Right atrium auricular region (tissue), 2 donors: ENCODE data around the gene DENND4A. TPM values are rescaled to one million over a fixed set of nuclear protein-coding genes. Genes with fewer than 3 reads are reported as not detected.
"Not testable (repeated sequence)": the region's sequence is repeated elsewhere in the genome, so short reads cannot be mapped to it uniquely, and the experiment has no call there.

Experiments used
- DNase-seq: peaks from one replicate; pipeline ENCODE4 v3.0.0-alpha.2; 2019; ENCODE audit warnings: low spot score
- H3K27ac ChIP-seq, 2 donors: fragments of 200-600 bp; sonication (generic); 1 replicate in 1 of 2; 2 replicates in 1 of 2; pipeline ENCODE4 v1.5.1; 2016 to 2019
- H3K27me3 ChIP-seq, 2 donors: fragments of 200-600 bp; sonication (generic); one replicate each; pipeline versions ENCODE4 v1.5.1 to v1.6.0; 2017 to 2019
- H3K36me3 ChIP-seq: fragments of 200-600 bp; sonication (generic); one replicate; pipeline ENCODE4 v1.5.1; 2016
- H3K4me1 ChIP-seq, 2 donors: fragments of 200-600 bp; sonication (generic); one replicate each; pipeline versions ENCODE4 v1.5.1 to v1.6.0; 2017 to 2019
- H3K4me3 ChIP-seq, 2 donors: fragments of 200-600 bp; sonication (generic); 1 replicate in 1 of 2; 2 replicates in 1 of 2; pipeline ENCODE4 v1.5.1; 2017 to 2019; ENCODE audit warnings: mild to moderate bottlenecking in 1 of 2, moderate library complexity in 1 of 2
- H3K9me3 ChIP-seq, 2 donors: fragments of 200-600 bp; sonication (generic); one replicate each; pipeline ENCODE4 v1.5.1; 2019
- total RNA-seq, 2 donors: library from RNA; depleted of rRNA; stranded (reverse); fragments of >200 nt; gene quantifications; one replicate each; pipeline ENCODE4 v1.1.0, GENCODE V29; 2016
- TF ChIP-seq, protein P1 (sequence below), 2 donors: fragments of 200-600 bp; sonication (generic); IDR thresholded peaks; one replicate each; pipeline ENCODE4 v1.5.1; 2019; ENCODE audit warnings: antibody characterized with exemption in 2 of 2

DENND4A gene
- total RNA-seq, 2 donors from 2014 or later, result 15.2 to 19.4 TPM

DNA sequence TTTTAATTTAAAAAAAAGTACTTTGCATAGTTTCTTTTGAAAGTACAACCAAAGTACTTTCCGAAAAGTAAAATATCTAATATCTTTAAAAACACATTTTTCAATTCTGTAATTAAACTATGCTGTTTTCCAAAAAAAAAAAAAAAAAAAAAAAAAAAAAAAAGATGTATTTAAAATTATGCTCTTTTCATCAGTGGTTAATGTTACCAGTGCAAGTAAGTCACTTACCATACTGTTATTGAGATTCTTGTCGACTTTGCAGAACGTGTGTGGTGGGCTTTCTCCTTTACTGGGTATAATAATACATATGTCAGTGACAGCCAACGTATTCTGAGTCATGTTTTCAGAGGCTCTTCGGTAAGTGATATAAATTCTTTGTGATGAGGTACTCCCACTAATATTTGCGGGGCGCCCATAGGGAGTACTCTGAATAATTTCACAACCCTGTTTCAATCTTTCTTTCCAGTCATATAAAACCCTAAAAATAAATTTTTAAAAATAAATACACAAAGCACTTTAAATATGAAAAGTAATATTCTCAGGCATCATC, 39.9 kb downstream of the DENND4A start:
- H3K27ac ChIP-seq, result no peak overlapping the region
- no peaks in the 10 kb centered on the region for H3K36me3 ChIP-seq
- TF ChIP-seq, protein P1, sequence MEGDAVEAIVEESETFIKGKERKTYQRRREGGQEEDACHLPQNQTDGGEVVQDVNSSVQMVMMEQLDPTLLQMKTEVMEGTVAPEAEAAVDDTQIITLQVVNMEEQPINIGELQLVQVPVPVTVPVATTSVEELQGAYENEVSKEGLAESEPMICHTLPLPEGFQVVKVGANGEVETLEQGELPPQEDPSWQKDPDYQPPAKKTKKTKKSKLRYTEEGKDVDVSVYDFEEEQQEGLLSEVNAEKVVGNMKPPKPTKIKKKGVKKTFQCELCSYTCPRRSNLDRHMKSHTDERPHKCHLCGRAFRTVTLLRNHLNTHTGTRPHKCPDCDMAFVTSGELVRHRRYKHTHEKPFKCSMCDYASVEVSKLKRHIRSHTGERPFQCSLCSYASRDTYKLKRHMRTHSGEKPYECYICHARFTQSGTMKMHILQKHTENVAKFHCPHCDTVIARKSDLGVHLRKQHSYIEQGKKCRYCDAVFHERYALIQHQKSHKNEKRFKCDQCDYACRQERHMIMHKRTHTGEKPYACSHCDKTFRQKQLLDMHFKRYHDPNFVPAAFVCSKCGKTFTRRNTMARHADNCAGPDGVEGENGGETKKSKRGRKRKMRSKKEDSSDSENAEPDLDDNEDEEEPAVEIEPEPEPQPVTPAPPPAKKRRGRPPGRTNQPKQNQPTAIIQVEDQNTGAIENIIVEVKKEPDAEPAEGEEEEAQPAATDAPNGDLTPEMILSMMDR (IDR thresholded peaks at IDR 0.05), result no peak
- H3K27me3 ChIP-seq, result no peaks in the 10 kb centered on the region
- H3K4me1 ChIP-seq, result no peaks in the 10 kb centered on the region
- no peak overlapping the region for H3K4me3 ChIP-seq
- DNase-seq, result no peak
- no peaks in the 10 kb centered on the region for H3K9me3 ChIP-seq

DNA sequence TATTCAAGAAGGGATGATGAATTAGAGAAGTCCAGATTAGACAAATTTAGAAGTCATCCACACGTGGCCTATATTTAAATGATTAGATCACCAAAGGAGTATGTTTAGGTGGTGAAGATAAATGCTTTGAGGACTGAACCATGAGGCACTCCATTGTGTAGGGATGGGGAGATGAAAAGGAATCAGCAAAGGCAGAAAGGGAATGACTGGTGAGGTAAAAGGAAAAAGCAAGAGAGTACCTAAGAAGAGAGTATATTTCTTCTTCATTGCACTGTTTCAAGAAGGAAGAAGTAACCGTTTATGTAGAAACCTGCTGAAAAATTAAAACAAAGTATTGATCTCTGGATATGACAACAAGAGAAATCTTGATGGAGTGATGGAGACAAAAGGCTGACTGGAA, 40.7 kb downstream of the DENND4A start:
- Histone ChIP-seq H3K27ac (no peak overlapping the region), H3K9me3 (no peaks in the 10 kb centered on the region), H3K4me1 (no peaks in the 10 kb centered on the region), H3K4me3 (no peak overlapping the region), H3K27me3 (no peaks in the 10 kb centered on the region), H3K36me3 (no peaks in the 10 kb centered on the region)
- DNase-seq, result no peak
- TF ChIP-seq, protein P1 (IDR thresholded peaks at IDR 0.05), result no peak

DNA sequence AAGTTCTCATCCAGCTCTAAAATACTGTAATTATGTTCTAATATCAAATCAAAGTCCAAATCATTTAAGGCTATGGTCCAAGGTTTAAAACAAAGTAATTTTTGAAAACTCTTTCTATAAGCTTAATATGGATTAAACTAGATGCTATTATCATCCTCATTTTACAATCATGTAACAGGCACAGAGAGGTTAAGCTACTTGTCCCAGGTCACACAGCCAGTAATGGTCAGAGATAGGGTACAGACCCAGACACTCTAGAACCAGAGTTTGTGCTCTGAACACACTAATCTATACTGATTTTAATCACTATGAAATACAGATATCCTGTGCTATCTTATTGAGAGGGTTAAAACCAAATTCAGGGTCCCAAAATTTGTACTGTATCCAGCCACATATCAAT, 44.8 kb downstream of the DENND4A start:
- H3K4me1 ChIP-seq, result no peaks in the 10 kb centered on the region
- DNase-seq, result no peak
- TF ChIP-seq, protein P1 (IDR thresholded peaks at IDR 0.05), result no peak
- no peaks in the 10 kb centered on the region for H3K36me3 ChIP-seq
- no peak overlapping the region for H3K27ac ChIP-seq
- H3K27me3 ChIP-seq, result no peaks in the 10 kb centered on the region
- H3K4me3 ChIP-seq, result no peak overlapping the region
- no peaks in the 10 kb centered on the region for H3K9me3 ChIP-seq

DNA sequence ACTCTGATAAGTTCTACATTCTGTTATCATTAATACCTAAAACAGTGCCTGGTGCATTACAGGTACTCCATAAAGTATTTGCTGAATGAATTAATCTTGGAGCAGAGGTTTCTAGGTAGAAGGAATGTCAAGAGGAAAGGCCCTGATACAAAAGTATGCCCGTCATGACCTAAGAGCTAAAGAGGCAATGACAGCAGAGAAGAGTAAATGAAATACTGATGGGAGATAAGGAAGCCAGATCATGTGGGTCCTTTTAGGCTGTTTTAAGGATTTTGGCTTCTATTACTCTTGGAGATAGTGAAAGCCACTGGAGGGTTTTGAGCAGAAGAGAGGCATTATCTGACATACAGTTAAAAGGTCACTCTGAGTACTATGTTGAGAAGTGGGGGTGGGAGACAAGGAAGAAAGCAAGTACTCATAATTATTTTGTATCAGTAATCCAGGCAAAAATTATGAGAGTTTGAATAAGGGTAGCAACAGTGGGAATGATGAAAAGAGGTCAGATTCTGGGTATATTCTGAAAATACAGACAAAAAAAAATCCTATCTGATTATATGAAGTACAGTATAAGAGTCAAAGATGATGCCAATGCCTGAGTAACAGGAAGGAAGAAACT, 48.3 kb downstream of the DENND4A start:
- DNase-seq, result no peak
- H3K36me3 ChIP-seq, result peaks cover 15% of the 10 kb centered on the region
- H3K27me3 ChIP-seq, result no peaks in the 10 kb centered on the region
- H3K27ac ChIP-seq, result no peak overlapping the region
- TF ChIP-seq, protein P1 (IDR thresholded peaks at IDR 0.05), result no peak
- H3K4me1 ChIP-seq, result no peaks in the 10 kb centered on the region
- no peaks in the 10 kb centered on the region for H3K9me3 ChIP-seq
- no peak overlapping the region for H3K4me3 ChIP-seq

DNA sequence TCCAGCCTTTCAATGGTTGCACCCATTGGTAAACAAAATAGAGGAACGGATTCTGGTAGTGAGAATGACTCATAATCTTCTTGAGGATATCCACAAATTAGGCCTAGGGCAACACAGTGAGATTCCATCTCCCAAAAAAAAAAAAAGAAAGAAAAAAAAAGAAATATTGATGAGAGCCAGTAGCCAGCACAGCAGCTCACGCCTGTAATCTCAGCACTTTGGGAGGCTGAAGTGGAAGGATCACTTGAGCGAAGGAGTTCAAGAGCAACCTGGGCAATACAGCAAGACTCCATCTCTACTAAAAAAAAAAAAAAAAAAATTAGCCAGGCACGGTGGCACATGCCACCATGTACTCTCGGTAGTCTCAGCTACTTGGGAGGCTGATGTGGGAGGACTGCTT, 51.9 kb downstream of the DENND4A start:
- Histone ChIP-seq H3K27me3 (no peaks in the 10 kb centered on the region), H3K9me3 (no peaks in the 10 kb centered on the region), H3K4me1 (no peaks in the 10 kb centered on the region), H3K27ac (no peak overlapping the region), H3K4me3 (no peak overlapping the region), H3K36me3 (peaks cover 33% of the 10 kb centered on the region)
- TF ChIP-seq, protein P1 (IDR thresholded peaks at IDR 0.05), result no peak
- no peak for DNase-seq

DNA sequence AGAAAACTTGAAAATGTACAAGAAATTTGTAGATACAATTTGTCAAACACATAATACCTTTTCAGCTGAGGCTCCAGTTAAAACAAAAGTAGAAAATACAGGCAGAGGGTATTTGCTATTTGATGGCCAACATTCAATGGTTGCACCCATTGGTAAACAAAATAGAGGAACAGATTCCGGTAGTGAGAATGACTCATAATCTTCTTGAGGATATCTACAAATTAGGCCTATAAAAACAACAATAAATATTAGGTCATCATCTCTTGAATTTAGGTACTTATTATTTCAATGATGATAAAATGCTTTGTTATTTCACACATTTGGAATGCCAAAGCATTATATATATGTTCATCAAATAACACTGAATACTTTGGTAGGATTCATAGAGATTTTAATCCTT, 53.4 kb downstream of the DENND4A start:
- Histone ChIP-seq H3K4me3 (no peak overlapping the region), H3K4me1 (no peaks in the 10 kb centered on the region)

DNA sequence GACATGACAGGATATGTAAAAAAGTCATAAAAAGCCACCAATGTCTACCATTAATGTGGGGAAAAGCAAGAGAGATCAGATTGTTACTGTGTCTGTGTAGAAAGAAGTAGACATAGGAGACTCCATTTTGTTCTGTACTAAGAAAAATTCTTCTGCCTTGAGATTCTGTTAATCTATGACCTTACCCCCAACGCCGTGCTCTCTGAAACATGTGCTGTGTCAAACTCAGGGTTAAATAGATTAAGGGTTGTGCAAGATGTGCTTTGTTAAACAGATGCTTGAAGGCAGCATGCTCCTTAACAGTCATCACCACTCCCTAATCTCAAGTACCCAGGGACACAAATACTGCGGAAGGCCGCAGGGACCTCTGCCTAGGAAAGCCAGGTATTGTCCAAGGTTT, 58.5 kb downstream of the DENND4A start:
- not testable (repeated sequence) for H3K9me3 ChIP-seq, H3K27ac ChIP-seq, DNase-seq, H3K4me3 ChIP-seq, H3K4me1 ChIP-seq, H3K27me3 ChIP-seq
- peaks cover 22% of the 10 kb centered on the region for H3K36me3 ChIP-seq

More for the DNA sequence above, 53.4 kb downstream of the DENND4A start:
- TF ChIP-seq, protein P1 (IDR thresholded peaks at IDR 0.05), result no peak
- Histone ChIP-seq H3K27ac (no peak overlapping the region), H3K36me3 (peaks cover 33% of the 10 kb centered on the region), H3K27me3 (no peaks in the 10 kb centered on the region), H3K9me3 (no peaks in the 10 kb centered on the region)
- DNase-seq, result no peak
